ENCODE data around the gene B3GLCT. TPM values are rescaled to one million over a fixed set of nuclear protein-coding genes. Genes with fewer than 3 reads are reported as not detected.
"Not testable (repeated sequence)": the region's sequence is repeated elsewhere in the genome, so short reads cannot be mapped to it uniquely, and the experiment has no call there.

Gene B3GLCT
- total RNA-seq, 2 donors from 2014 or later, result 9.3 to 10.4 TPM

GRCh38 chr13:31213651-31214289 lies 14.0 kb downstream of the B3GLCT start:
- H3K36me3 ChIP-seq, result no peaks in the 10 kb centered on the region
- DNase-seq (ENCODE audit: low spot score) (no peak), ATAC-seq (ENCODE audit: insufficient number of reproducible peaks, low FRiP score, low read depth) (no peak)
- H3K4me1 ChIP-seq (ENCODE audit: control insufficient read depth in 1 of 2, low read depth in 2 of 2), result peaks cover 14 to 24% of the 10 kb centered on the region in 2 donors
- no peak overlapping the region for H3K4me3 ChIP-seq
- no peak overlapping the region for H3K27ac ChIP-seq
- no peak for TF ChIP-seq CTCF (IDR thresholded peaks at IDR 0.05)
- no peaks in the 10 kb centered on the region for H3K27me3 ChIP-seq (replicated peaks; ENCODE audit: insufficient read depth)
- H3K9me3 ChIP-seq, result no peaks in the 10 kb centered on the region

- TF ChIP-seq CTCF (IDR thresholded peaks at IDR 0.05), result no peak
- Histone ChIP-seq H3K9me3 (no peaks in the 10 kb centered on the region), H3K4me3 (no peak overlapping the region), H3K36me3 (no peaks in the 10 kb centered on the region), H3K27ac (no peak overlapping the region), H3K27me3 (replicated peaks; ENCODE audit: insufficient read depth) (no peaks in the 10 kb centered on the region), H3K4me1 (ENCODE audit: control insufficient read depth in 1 of 2, low read depth in 2 of 2) (peaks cover 12 to 17% of the 10 kb centered on the region in 2 donors)
- no peak for DNase-seq (ENCODE audit: low spot score)
- no peak for ATAC-seq (ENCODE audit: insufficient number of reproducible peaks, low FRiP score, low read depth)
Measured at GRCh38 chr13:31214435-31214834, 14.7 kb downstream of the B3GLCT start.

DNA sequence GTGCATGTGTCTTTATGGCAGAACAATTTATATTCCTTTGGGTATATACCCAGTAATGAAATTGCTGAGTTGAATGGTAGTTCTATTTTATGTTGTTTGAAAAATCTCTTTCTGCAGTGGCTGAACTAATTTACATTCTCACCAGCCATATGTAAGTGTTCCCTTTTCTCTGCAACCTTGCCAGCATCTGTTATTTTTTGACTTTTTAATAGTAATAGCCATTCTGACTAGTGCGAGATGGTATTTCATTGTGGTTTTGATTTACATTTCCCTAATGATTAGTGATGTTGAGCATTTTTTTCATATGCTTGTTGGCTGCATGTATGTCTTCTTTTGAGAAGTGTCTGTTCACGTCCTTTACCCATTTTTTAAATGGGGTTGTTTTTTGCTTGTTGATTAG lies 17.1 kb downstream of the B3GLCT start:
- H3K9me3 ChIP-seq; H3K4me1 ChIP-seq (ENCODE audit: control insufficient read depth in 1 of 2, low read depth in 2 of 2); H3K4me3 ChIP-seq; H3K27me3 ChIP-seq (replicated peaks; ENCODE audit: insufficient read depth); ATAC-seq (ENCODE audit: insufficient number of reproducible peaks, low FRiP score, low read depth); H3K27ac ChIP-seq; H3K36me3 ChIP-seq; DNase-seq (ENCODE audit: low spot score): not testable (repeated sequence)

DNA sequence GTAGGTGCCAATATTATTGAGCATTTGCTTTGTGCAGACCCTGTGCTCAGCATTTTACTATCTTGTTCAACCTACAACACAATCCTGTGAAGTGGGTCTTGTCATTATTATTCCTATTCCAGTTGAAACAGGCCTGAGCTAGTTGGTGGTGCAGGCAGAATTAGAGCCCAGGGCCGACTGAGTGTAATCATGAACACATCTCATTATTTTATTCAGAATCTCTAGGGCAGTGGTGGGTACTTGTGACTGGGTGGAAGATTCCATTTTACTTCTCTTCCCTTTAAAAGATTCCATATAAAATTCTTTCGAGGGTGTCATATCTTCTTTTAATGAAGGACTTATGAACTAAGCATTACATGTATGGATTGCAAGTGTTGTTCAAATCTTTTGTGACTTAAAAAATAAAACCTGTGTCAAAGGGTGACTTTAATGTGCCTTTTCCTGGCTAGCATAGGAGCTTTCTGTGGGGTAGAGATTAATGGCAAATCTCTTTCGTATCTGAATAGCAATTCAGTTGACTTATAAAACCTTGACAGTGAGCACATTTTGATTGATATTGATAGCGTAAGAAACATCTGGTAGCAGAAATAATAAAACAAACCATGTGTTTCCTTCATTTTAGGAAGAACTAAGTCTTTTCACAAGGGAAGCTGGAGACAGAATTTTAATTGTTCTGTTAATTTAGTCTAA lies 20.3 kb downstream of the B3GLCT start:
- Histone ChIP-seq H3K36me3 (no peaks in the 10 kb centered on the region), H3K27me3 (replicated peaks; ENCODE audit: insufficient read depth) (no peaks in the 10 kb centered on the region), H3K27ac (no peak overlapping the region), H3K4me3 (no peak overlapping the region), H3K4me1 (ENCODE audit: control insufficient read depth in 1 of 2, low read depth in 2 of 2) (no peaks in the 10 kb centered on the region), H3K9me3 (no peaks in the 10 kb centered on the region)
- DNase-seq (ENCODE audit: low spot score) (no peak), ATAC-seq (ENCODE audit: insufficient number of reproducible peaks, low FRiP score, low read depth) (no peak)
- no peak for TF ChIP-seq CTCF (IDR thresholded peaks at IDR 0.05)

GRCh38 chr13:31221057-31221456 lies 21.3 kb downstream of the B3GLCT start:
- Histone ChIP-seq H3K4me3 (no peak overlapping the region), H3K36me3 (no peaks in the 10 kb centered on the region), H3K27me3 (replicated peaks; ENCODE audit: insufficient read depth) (no peaks in the 10 kb centered on the region), H3K27ac (no peak overlapping the region), H3K4me1 (ENCODE audit: control insufficient read depth in 1 of 2, low read depth in 2 of 2) (no peaks in the 10 kb centered on the region), H3K9me3 (no peaks in the 10 kb centered on the region)
- no peak for ATAC-seq (ENCODE audit: insufficient number of reproducible peaks, low FRiP score, low read depth)
- no peak for TF ChIP-seq CTCF (IDR thresholded peaks at IDR 0.05)
- DNase-seq (ENCODE audit: low spot score), result no peak

All from thoracic aorta (tissue), 2 donors.